ENCODE data around the gene EOLA1.
"Not testable (repeated sequence)": the region's sequence is repeated elsewhere in the genome, so short reads cannot be mapped to it uniquely, and the experiment has no call there.

Gene EOLA1

DNA sequence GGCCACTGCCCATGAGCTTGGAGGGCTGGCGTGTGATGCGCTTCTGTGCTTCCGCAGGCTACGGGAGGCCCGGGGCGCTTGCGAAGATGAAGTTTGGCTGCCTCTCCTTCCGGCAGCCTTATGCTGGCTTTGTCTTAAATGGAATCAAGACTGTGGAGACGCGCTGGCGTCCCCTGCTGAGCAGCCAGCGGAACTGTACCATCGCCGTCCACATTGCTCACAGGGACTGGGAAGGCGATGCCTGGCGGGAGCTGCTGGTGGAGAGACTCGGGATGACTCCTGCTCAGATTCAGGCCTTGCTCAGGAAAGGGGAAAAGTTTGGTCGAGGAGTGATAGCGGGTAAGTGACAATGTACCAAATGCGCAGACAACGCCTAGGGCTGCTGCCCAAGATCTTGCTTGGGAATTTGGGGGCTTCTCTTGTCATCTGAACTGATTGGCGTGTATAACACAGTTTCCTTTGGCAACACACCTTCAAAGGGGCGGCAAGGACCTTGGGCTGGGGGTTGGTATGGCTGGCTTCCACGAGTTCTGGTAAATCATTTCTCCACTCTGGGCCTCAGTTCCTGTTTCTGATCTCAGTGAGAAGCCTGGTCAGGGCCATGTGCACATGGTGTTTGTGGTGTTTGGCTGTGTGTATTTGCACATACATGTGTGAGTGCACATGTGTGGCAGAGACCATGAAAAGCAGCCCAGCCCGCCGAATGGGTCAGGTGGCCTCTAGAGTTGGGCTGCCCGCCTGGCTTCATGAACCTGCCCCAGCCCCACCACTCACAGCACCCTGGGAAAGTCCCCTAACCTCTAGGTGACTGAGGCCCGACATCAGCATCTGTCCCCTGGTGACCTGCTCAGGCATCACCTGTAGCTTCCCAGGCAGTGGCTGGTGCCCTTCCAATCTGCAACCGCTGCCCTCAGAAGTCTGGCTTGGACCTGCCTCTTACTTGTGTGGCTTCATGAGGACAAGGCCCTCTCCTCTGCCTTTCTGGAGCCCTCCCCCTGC lies 5.0 kb downstream of the EOLA1 start:
- not testable (repeated sequence) for DNase-seq (ENCODE audit: low read depth)

DNA sequence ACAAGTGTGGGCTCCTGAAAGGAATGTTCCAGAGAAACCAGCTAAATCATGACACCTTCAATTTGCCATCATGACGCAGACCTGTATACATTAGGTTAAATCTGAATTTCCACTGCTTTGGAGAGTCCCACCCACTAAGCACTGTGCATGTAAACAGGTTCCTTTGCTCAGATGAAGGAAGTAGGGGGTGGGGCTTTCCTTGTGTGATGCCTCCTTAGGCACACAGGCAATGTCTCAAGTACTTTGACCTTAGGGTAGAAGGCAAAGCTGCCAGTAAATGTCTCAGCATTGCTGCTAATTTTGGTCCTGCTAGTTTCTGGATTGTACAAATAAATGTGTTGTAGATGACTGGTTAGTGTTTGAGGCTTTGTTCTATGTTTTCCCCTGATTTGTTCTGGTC lies 6.2 kb downstream of the EOLA1 start:
- DNase-seq (ENCODE audit: low read depth) = not testable (repeated sequence)

DNA sequence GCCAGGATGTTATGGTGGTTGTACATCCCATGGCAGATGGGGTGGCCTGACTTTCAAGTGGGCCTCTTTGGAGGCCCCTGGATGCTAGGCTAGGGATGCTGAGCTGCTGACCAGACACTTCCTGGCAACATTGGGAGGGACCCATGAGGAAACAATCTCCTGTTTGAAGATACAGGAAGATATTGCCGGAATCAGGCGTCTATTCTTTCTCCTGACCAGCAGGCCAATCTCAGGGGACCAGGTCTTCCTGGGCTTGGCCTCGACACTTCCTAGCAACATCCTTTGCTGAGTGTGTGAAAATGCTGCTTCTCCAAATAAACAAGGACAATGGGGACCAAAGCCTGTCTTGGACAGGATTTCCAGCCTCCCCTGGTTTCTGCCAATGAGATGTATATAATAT lies 7.0 kb downstream of the EOLA1 start:
- DNase-seq (ENCODE audit: low read depth) = not testable (repeated sequence)

DNA sequence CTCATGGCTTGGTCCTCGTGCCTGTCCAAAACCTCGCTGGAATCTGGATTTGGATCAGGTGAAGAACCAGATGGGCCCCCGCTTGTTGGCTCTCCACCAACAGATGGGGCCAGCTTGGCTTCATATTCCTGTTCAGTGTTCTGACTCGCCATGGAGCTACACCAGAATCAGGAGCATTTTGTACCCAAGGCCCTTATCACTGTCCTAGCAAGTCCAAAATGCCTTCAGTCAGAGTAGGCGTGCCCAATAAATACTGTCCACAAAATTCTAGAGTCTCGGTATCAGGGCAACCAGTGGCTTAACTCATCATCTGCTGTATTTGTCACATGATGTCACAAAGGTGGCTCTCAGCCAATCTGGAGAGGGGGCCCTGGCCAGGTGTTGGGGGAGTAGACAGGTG lies 8.9 kb downstream of the EOLA1 start, which contains the start of gene HSFX3:
HSFX3 (minus strand) TSS at position 224 of the 400 bp plus-strand sequence; CDS start at position 152, 72 bp downstream.
- not testable (repeated sequence) for DNase-seq (ENCODE audit: low read depth)

DNA sequence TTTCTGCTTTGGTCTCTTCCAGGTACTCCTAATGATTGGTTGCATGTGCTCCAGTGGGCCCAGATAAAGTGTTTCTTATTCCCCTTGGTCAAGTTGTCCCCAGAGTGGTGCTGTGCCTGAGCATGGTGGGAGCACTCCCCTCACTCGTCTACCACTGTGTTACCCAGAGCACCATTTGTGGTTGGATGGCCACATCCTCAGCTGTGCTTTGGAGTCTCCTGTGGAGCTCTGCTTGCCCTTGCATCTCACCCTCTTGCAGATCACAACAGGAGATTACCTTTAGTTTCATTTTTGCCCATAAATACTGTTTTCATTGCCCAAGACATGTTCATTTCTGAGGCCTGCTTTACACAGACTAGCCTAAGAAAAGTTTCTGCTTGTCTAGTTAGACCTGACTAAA lies 9.6 kb downstream of the EOLA1 start:
- not testable (repeated sequence) for DNase-seq (ENCODE audit: low read depth)

DNA sequence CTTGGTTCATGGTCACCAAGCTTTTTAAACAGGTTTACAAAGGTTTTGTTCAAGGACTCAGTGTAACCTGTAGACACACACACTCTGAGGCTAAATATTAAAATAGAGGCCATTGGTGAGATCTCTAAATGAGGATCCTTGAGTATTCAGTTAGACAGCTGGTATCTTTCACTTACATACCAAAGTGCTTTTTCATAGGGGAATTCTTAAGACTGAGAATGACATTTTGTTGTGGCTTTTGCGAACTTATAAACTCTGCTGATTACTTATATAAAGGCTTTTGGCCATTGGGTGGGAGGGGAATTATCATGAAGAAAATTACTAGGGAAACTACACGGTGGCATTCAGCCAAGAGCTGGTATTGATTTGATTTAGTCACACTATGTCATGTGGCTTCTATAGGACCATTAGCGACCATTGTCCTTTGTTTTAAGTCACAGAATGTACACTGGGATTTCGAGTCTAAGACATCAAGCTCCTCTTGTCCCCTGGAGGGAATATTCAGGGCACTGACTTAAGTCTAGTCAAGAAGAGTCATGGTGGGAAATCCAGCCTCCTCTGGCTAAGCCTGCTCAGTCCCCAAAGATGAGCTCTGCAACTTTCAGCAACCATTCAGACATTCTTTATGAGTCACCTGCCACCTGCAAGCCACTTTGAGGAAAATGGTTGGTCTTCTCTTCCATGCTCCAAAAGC lies 10.6 kb downstream of the EOLA1 start:
- DNase-seq (ENCODE audit: low read depth) = not testable (repeated sequence)

DNA sequence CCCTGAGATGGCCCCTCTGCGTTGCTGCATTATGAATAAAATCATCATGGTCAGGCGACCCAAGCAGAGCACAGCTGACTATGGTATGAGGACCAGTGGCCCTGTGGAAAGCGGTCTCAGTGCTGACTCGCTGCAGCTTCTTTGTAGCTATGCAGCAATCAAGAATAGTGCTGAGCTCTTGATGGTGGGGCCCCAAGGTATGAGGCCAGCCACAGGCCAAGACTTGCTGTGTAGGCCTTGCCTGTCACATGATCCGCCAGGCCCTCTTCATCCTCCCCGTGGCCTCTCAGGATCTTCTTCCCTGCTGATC lies 11.1 kb downstream of the EOLA1 start:
- DNase-seq (ENCODE audit: low read depth) = not testable (repeated sequence)

DNA sequence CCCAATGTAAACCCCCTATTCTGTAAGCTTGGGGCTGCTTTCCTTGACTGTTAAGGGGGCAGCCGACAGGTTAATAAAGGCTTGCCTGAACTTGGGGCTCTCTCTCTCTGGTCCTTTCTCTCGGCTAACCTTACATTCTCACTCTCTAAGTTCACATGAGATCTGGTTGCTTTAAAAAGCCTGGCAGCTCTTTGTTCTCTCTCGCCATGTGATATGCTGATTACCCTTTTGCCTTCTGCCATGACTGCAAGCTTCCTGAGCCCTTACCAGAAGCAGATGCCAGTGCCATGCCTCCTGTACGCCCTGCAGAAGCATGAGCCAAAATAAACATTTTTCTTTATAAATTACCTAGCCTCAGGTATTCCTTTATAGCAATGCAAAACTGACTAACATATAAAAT lies 14.4 kb downstream of the EOLA1 start:
- DNase-seq (ENCODE audit: low read depth) = not testable (repeated sequence)

DNA sequence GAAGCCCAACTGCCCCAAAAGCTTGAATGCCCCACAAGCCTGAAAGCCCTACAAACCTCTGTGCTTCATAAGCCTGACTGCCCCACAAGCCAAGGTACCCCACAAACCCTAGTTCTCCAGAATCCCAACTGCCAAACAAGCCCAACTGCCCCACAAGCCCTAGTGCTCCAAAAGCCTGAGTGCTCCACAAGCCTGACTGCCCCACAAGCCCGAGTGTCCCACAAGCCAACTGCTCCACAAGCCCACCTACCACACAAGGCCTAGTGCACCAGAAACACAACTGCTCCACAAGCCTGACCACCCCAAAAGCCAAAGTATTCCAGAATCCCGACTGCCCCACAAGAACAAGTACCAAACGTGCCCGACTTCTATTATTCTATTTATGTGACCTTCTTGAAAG lies 22.5 kb downstream of the EOLA1 start:
- no peak for DNase-seq (ENCODE audit: low read depth)

DNA sequence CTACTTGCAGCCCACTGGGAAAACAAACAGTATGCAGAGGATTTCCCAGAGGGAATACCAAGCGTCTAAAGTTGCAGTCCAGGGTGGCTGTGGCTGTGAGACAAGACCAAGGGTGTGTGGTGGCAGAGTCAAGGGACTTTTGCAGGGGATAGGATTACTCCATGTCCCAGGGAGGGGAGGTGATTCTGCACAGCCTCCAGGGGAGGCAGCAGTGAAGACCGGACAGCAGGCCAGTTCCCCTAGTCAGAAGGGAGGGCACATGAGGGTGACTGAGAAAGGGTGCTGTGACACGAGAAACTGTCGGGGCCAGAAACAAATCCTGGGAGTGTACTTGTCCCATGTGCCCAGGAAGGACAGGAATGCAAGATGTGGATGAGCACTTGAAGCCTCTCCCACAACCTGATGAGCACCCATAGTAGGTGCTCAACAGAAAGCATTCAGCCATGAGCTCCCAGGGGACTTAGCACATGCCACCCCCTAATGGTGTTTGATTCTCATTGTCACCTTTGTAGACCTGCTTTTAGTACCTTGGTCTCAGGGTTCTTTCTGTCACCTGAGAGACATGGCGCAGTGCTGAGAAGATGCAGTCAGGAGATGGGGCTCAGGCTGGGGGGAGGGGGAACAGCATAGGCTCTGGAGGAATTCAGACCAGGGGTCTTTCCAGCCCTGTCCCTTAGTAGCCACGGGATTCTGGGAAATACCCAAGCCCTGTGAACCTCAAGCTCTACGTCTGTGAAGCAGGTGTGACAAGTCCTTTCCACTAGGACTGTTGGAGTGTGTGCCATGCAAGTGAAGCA lies 27.0 kb downstream of the EOLA1 start:
- DNase-seq (ENCODE audit: low read depth) = no peak

DNA sequence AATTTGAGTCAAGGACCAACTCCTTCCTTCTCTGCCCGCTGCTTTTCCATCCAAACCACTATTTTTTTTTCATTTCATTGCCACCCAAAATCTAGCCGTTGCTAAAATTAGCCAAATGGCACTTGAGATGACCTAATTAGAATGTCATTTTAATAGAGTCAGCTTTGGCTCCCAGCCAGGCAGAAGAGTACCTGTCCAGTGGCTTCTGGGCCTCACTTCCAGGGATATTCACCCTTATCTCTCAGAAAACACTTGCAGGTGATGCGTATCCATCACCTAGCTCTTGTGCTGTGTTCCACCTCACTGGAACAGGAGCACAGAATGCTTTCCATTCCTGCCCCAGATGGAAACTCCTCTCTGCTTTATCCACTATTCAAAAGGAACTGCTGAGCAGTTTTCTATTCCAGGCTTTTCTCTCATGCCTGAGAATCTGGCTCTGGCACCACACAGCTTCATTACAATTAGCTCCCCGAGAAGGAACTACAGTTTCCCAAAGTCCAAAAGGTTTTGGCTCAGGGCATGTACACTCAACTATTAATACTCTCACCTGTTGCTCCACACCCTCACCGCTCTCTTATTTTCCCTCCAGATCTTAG lies 28.0 kb downstream of the EOLA1 start:
- no peak for DNase-seq (ENCODE audit: low read depth)

DNA sequence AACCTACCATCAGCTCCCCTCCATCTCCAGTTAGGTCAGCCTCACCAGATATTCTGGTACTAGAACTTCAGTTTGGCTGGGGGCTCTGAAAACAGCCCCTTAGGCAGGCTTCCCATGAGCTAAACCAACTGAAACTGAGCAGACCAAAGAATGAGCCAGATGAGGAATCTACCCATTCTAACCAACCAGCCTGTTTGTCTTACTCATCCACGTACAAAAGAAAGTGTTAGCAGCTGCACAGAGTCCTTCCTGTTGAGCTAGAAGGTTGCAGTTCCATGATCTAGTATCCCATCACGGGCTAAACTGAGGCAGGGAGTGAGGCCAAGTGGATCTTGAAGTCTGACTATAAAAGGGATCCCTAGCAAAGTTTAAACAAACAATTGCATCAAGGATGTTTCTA lies 29.0 kb downstream of the EOLA1 start:
- no peak for DNase-seq (ENCODE audit: low read depth)

DNA sequence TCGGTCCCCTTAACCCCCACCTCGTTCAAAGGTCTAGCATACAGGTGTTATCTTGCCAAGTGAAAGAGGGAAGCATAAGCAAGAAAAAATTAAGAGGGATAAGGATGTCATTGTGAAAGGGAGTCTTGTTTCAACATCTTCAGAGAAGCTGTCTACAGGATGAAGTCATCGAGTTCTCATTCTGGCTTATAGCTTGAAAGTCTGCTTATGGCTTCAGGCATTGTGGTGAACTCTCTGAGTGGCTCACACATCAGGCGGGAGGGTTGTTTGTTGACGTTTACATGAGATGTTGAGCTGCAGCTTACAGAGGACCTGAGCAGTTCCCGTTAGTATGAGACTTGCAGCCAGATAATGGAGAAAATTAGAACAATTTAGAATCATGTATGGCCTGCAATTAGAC lies 29.9 kb downstream of the EOLA1 start:
- DNase-seq (ENCODE audit: low read depth) = no peak

DNA sequence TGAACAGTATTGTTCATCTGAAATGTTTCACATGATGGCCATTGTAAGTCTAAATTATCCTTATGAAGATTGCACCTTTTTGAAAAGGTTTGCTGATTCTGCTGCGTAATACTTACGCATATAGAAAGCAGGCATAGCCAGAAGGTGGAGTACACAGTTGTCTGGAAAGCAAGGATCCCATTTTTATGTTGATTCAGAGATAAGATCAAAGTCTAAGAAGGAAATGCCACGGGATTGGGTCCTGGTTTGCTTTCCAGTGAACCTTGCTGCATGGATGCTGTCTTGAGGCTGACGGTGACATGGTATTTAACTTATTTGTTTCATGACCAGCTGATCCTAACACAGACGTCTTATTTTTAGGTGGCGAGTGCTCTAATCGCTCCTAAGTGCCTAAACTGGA lies 31.0 kb downstream of the EOLA1 start:
- no peak for DNase-seq (ENCODE audit: low read depth)

DNA sequence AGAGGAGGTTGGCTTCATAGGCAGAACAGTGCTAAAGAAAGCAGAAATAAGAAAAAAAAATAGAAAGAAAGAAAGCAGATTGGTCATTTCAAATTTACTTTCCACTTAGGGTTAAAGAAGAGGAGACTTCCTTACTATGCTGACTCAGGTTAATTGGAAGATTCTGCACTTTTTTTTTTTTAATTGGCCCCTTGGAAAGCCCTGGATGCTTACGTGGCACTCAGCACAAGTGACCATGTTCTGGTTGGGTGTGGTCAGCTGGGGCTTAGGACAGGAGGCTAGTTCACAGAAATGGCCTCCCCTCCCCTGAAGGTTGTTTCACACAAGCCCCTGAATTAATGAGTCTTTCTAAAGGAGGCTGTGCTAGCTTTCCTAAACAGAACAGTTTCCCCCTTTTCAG lies 31.9 kb downstream of the EOLA1 start:
- no peak for DNase-seq (ENCODE audit: low read depth)

DNA sequence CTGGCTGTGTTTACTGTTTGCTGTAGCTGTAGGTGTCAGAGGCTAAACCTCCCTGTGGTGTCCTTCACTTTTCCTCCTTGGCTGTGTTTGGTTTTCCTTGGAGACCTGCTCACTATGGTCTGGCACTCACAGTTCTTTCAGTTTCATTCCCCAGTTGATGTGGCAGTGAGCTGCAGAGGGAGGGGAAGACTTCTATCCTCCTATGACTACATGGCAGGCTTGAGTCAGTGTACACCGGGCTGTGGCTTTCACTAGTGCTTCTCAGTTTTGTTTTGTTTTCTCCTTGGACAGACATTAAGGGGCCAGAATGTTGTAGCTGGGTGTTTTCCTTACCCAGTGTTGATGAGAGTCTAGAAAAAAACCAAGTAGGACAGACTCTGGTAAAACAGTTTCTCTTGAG lies 32.6 kb downstream of the EOLA1 start:
- not testable (repeated sequence) for DNase-seq (ENCODE audit: low read depth)

DNA sequence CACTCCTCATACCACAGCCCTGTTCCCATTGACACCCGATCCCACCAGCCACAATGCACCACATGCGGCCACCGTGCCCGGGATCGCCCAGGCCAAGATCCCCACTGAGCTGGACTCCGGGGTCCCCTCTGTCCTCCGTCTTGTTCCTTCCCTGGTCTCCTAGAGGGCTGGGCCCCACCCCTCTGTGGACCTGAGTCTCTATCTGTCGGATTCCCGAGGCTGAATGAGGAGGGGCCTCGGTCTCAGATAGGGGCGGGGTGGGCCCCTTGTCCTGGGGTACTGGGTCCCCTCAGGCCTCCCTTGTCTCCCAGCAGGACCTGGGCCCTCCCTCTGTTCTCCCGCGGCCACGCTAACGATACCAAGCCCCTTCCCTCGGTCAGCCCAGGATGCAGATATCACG lies 44.8 kb downstream of the EOLA1 start:
- not testable (repeated sequence) for DNase-seq (ENCODE audit: low read depth)

DNA sequence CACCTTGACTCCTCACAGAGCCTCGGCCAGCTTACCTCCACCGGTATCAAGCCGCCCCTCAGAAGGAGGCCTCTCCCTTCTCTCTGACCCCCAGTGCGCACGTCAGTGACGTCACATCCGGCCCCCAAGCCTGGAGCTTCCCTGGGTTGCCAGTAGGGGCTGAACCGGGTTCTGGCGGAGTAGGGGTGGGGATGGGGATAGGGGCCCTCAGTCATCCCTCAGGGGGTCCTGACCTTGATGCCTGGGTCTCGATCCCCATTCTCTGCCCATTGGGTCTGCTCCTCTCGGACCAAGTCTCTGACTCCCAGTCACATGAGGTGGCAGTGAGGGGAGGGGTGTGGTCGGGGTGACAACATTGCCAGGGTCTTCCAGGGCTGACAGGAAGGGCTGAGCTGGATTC lies 46.5 kb downstream of the EOLA1 start, which contains the start of gene MAGEA9B:
MAGEA9B (minus strand) TSS at position 101 of the 400 bp plus-strand sequence. CDS start 4,280 bp downstream, outside the sequence.
- not testable (repeated sequence) for DNase-seq (ENCODE audit: low read depth)

DNA sequence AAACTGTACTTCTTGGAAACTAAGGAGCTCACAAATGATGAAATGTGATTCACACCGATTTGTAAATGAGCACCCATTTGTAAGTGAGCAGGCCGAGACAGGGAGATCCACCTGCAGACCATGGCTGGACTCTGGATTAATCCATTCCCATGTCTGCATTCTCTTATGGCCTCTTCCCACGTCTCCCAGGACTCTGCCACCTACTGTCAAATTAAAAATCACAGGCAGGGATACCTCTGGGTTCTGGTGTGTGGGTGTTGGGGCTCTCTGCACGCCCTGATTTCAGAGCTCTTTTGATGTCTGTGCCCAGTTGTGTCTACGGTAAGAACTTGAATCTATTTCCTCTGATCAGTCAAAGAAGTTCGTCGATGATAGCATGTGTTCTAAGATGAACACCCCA lies 50.2 kb downstream of the EOLA1 start:
- DNase-seq (ENCODE audit: low read depth) = not testable (repeated sequence)

DNA sequence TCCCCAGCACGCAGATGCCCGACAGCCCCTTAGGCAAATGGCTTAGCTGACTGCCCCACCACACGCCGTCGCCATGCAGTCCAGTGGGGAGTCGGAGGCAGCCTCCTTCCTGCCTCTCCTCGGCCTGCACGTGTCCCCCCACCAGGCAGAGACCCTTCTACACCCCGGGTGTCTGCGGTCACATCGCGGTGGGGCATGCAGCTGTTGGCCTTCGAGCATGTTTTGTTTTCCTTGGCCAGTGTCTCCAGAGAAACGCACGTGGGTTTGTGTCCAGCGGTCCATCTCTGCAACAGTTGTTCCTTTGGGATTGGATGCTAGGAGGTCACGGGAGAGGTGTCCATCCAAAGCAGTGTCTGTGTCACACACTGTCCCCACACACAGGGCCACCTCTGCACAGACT lies 54.4 kb downstream of the EOLA1 start, which contains the start of gene HSFX2:
HSFX2 (minus strand) TSS at position 101 of the 400 bp plus-strand sequence. CDS start 614 bp downstream, outside the sequence.
- DNase-seq (ENCODE audit: low read depth) = not testable (repeated sequence)

DNA sequence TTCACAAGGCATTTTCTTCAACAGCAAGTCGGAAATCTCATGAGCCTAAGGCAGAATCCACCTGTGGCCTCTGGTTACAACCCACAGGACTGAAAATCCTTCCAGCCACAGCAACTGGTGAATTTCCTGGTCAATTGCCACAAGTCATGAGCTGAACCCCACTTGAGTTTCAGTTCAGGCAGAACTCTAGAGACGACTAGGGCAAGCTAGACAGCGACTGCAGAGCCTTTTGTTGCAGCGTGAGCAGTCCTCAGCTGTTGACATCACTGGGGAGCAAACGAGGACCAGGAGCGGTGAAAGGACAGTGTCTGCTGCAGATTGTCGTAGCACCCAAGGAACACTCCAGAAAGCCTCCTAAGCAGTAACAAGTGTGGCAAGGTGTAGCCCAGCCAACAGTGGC lies 55.1 kb downstream of the EOLA1 start:
- not testable (repeated sequence) for DNase-seq (ENCODE audit: low read depth)

Data from CMK (cell line).